Ovary (tissue), 3 donors: Measurements from ENCODE around the gene LEPR.

Source experiments
- EP300 ChIP-seq: sonication (generic); formaldehyde crosslinking; IDR thresholded peaks from one replicate; pipeline ENCODE4 v1.6.1; 2017; ENCODE audit warnings: antibody characterized with exemption
- TF ChIP-seq, protein P1 (sequence below), 3 donors: fragments of 450-650 bp in 2 of 3; fragments of 200-600 bp in 1 of 3; IDR thresholded peaks; one replicate each; pipeline versions ENCODE4 v1.5.1 to v1.8.0; 2016 to 2022; ENCODE audit warnings: antibody characterized with exemption in 3 of 3, mild to moderate bottlenecking in 1 of 3
- donor health status: DM: no; HTN: no; CAD: no.

GRCh38 chr1:65418522-65419185 is 1.8 kb upstream of the LEPR start:
- TF ChIP-seq, protein P1, sequence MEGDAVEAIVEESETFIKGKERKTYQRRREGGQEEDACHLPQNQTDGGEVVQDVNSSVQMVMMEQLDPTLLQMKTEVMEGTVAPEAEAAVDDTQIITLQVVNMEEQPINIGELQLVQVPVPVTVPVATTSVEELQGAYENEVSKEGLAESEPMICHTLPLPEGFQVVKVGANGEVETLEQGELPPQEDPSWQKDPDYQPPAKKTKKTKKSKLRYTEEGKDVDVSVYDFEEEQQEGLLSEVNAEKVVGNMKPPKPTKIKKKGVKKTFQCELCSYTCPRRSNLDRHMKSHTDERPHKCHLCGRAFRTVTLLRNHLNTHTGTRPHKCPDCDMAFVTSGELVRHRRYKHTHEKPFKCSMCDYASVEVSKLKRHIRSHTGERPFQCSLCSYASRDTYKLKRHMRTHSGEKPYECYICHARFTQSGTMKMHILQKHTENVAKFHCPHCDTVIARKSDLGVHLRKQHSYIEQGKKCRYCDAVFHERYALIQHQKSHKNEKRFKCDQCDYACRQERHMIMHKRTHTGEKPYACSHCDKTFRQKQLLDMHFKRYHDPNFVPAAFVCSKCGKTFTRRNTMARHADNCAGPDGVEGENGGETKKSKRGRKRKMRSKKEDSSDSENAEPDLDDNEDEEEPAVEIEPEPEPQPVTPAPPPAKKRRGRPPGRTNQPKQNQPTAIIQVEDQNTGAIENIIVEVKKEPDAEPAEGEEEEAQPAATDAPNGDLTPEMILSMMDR (IDR thresholded peaks at IDR 0.05) = no peak
- TF ChIP-seq EP300 = no peak
